ENCODE data around the gene TPST2. TPM values are rescaled to one million over a fixed set of nuclear protein-coding genes. Genes with fewer than 3 reads are reported as not detected.

Gene TPST2
- polyA plus RNA-seq, 3 donors: 24.9 to 244 (median 69.4) TPM

- WGBS, 3 donors: 62 to 77% (median 72%) methylated on average over 8 of the region's 8 CpGs
Measured at GRCh38 chr22:26565889-26566288, 24.0 kb downstream of the TPST2 start.

GRCh38 chr22:26565181-26565580 is 24.8 kb downstream of the TPST2 start:
- no peak overlapping the region for H3K27ac ChIP-seq (ENCODE audit: low read depth, low read length)
- WGBS, 3 donors: 42 to 95% (median 92%) methylated on average over 6 of the region's 6 CpGs

More at GRCh38 chr22:26565889-26566288, 24.0 kb downstream of the TPST2 start:
- no peak overlapping the region for H3K27ac ChIP-seq (ENCODE audit: low read depth, low read length)

GRCh38 chr22:26564672-26565071 is 25.3 kb downstream of the TPST2 start:
- no peak overlapping the region for H3K27ac ChIP-seq (ENCODE audit: low read depth, low read length)
- WGBS, 3 donors: 39 to 94% (median 94%) methylated on average over 3 of the region's 3 CpGs

- WGBS, 3 donors: 45 to 95% (median 90%) methylated on average over 8 of the region's 8 CpGs
Measured at GRCh38 chr22:26564181-26564580, 25.8 kb downstream of the TPST2 start.

GRCh38 chr22:26563022-26563421 is 26.9 kb downstream of the TPST2 start:
- 45 to 88% (median 86%) methylated on average over 4 to 5 of the region's 5 CpGs for WGBS, 3 donors
- H3K27ac ChIP-seq (ENCODE audit: low read depth, low read length): no peak overlapping the region

More at GRCh38 chr22:26564181-26564580, 25.8 kb downstream of the TPST2 start:
- H3K27ac ChIP-seq (ENCODE audit: low read depth, low read length): no peak overlapping the region

GRCh38 chr22:26561756-26562417 is 28.0 kb downstream of the TPST2 start:
- H3K27ac ChIP-seq (ENCODE audit: low read depth, low read length): no peak overlapping the region
- WGBS, 3 donors: 40 to 91% (median 87%) methylated on average over 9 of the region's 9 CpGs

GRCh38 chr22:26559961-26560575 is 29.9 kb downstream of the TPST2 start:
- no peak overlapping the region for H3K27ac ChIP-seq (ENCODE audit: low read depth, low read length)
- WGBS, 3 donors: 57 to 90% (median 89%) methylated on average over 13 of the region's 13 CpGs

- 37 to 74% (median 61%) methylated on average over 3 of the region's 3 CpGs for WGBS, 3 donors
Measured at GRCh38 chr22:26558248-26558895, 31.6 kb downstream of the TPST2 start.

GRCh38 chr22:26556904-26557303 is 33.0 kb downstream of the TPST2 start:
- H3K27ac ChIP-seq (ENCODE audit: low read depth, low read length): no peak overlapping the region
- WGBS, 3 donors: 29 to 93% (median 91%) methylated on average over 5 of the region's 5 CpGs

More at GRCh38 chr22:26558248-26558895, 31.6 kb downstream of the TPST2 start:
- no peak overlapping the region for H3K27ac ChIP-seq (ENCODE audit: low read depth, low read length)

- WGBS, 3 donors: 44 to 91% (median 83%) methylated on average over 11 of the region's 11 CpGs
- H3K27ac ChIP-seq (ENCODE audit: low read depth, low read length): no peak overlapping the region
Measured at GRCh38 chr22:26555478-26555877, 34.5 kb downstream of the TPST2 start.

GRCh38 chr22:26554956-26555355 is 35.0 kb downstream of the TPST2 start:
- 49 to 87% (median 84%) methylated on average over 6 of the region's 6 CpGs for WGBS, 3 donors
- H3K27ac ChIP-seq (ENCODE audit: low read depth, low read length): no peak overlapping the region

GRCh38 chr22:26553056-26553752 is 36.7 kb downstream of the TPST2 start:
- no peak overlapping the region for H3K27ac ChIP-seq (ENCODE audit: low read depth, low read length)
- 40 to 63% (median 59%) methylated on average over 7 of the region's 7 CpGs for WGBS, 3 donors

- WGBS, 3 donors: 35 to 84% (median 58%) methylated on average over 9 to 10 of the region's 10 CpGs
- no peak overlapping the region for H3K27ac ChIP-seq (ENCODE audit: low read depth, low read length)
Measured at GRCh38 chr22:26552466-26552865, 37.5 kb downstream of the TPST2 start.

GRCh38 chr22:26551568-26551967 is 38.4 kb downstream of the TPST2 start:
- 74 to 93% (median 93%) methylated on average over 2 of the region's 2 CpGs for WGBS, 3 donors
- no peak overlapping the region for H3K27ac ChIP-seq (ENCODE audit: low read depth, low read length)

- no peak overlapping the region for H3K27ac ChIP-seq (ENCODE audit: low read depth, low read length)
- WGBS, 3 donors: 45 to 66% (median 59%) methylated on average over 8 of the region's 8 CpGs
Measured at GRCh38 chr22:26550498-26551033, 39.4 kb downstream of the TPST2 start.

- WGBS, 3 donors: 60 to 92% (median 90%) methylated on average over 4 of the region's 4 CpGs
- H3K27ac ChIP-seq (ENCODE audit: low read depth, low read length): no peak overlapping the region
Measured at GRCh38 chr22:26549902-26550497, 39.9 kb downstream of the TPST2 start.

GRCh38 chr22:26548984-26549383 is 40.9 kb downstream of the TPST2 start:
- WGBS, 3 donors: 45 to 90% (median 86%) methylated on average over 6 of the region's 6 CpGs
- H3K27ac ChIP-seq (ENCODE audit: low read depth, low read length): no peak overlapping the region

GRCh38 chr22:26548303-26548702 is 41.6 kb downstream of the TPST2 start:
- no peak overlapping the region for H3K27ac ChIP-seq (ENCODE audit: low read depth, low read length)
- 74 to 93% (median 91%) methylated on average over 3 of the region's 3 CpGs for WGBS, 3 donors

Measured in adipose tissue (tissue), 3 donors.